GM12878 (cell line): ENCODE results near the gene POLR1G. TPM values are rescaled to one million over a fixed set of nuclear protein-coding genes. Genes with fewer than 3 reads are reported as not detected.
"Not testable (repeated sequence)": the region's sequence is repeated elsewhere in the genome, so short reads cannot be mapped to it uniquely, and the experiment has no call there.

Source experiments
- ATAC-seq: fragments of 200-7000 bp; cut with Tn5 transposase; 3 replicates; pipeline ENCODE4 v1.9.1; 2020; ENCODE audit warnings: mild to moderate bottlenecking, moderate library complexity
- BruUV-seq: library from RNA; stranded (reverse); fragments of 400-500 nt; replicated peaks from 2 replicates; lab custom pipeline; 2021; lab: Mats Ljungman, UMichigan
- CTCF ChIA-PET: fragments of 300-600 bp; sonication (Branson Sonifier 250); formaldehyde crosslinking; extraction: SDS; loops from one replicate; lab custom pipeline; 2021; ENCODE audit warnings: inconsistent platforms; lab: Yijun Ruan, JAX
- POLR2A ChIA-PET: fragments of 350-600 bp; formaldehyde crosslinking; extraction: SDS; loops from one replicate; lab custom pipeline; 2021; ENCODE audit warnings: inconsistent platforms; lab: Charles Lee
- RAD21 ChIA-PET: fragments of 300-600 bp; sonication (Branson Sonifier 250); formaldehyde crosslinking; loops from one replicate; lab custom pipeline; 2023; ENCODE audit warnings: antibody characterized with exemption; ENCODE audit not compliant: unreplicated experiment; lab: Charles Lee
- SMC1A ChIA-PET: fragments of 300-600 bp; sonication (Branson Sonifier 250); formaldehyde crosslinking; loops from one replicate; lab custom pipeline; 2023; ENCODE audit not compliant: unreplicated experiment, uncharacterized antibody; lab: Charles Lee
- DNase-seq: peaks from one replicate; pipeline ENCODE4 v3.0.0-alpha.2; 2011; ENCODE audit warnings: low read depth, low spot score
- FAIRE-seq: peaks from 3 replicates; lab custom pipeline; 2011; peaks lifted over from hg19 to GRCh38; lab: Jason Lieb, UNC
- H2AFZ ChIP-seq: 2 replicates; pipeline ENCODE4 v1.6.0; 2011; ENCODE audit warnings: low read depth, low read length, control low read depth; ENCODE audit not compliant: control insufficient read depth
- H3K27ac ChIP-seq: 2 replicates; pipeline ENCODE4 v1.5.1; 2011; ENCODE audit warnings: control low read depth; ENCODE audit not compliant: control insufficient read depth, insufficient read depth
- H3K27me3 ChIP-seq, 2 experiments: replicated peaks in 1 of 2; 2 replicates each; pipeline versions ENCODE4 v1.6.0 to v1.6.1; 2011; ENCODE audit warnings: low read length in 1 of 2; ENCODE audit not compliant: control insufficient read depth in 2 of 2, insufficient read depth in 2 of 2
- H3K36me3 ChIP-seq, 2 experiments: 2 replicates each; pipeline ENCODE4 v1.5.1; 2011; ENCODE audit warnings: low read length in 1 of 2; ENCODE audit not compliant: control insufficient read depth in 2 of 2, insufficient read depth in 2 of 2
- H3K4me1 ChIP-seq: 2 replicates; pipeline ENCODE4 v1.6.1; 2011; ENCODE audit warnings: mild to moderate bottlenecking, low read length, moderate library complexity, mixed read lengths; ENCODE audit not compliant: control insufficient read depth, insufficient read depth
- H3K4me2 ChIP-seq: 2 replicates; pipeline ENCODE4 v1.6.0; 2011; ENCODE audit warnings: control low read depth; ENCODE audit not compliant: control insufficient read depth, insufficient read depth
- H3K4me3 ChIP-seq: fragments of 200-600 bp; sonication (generic); 2 replicates; pipeline ENCODE4 v1.5.1; 2016
- H3K79me2 ChIP-seq: 2 replicates; pipeline ENCODE4 v1.6.0; 2011; ENCODE audit warnings: low read length; ENCODE audit not compliant: control insufficient read depth, insufficient read depth
- H3K9ac ChIP-seq: 2 replicates; pipeline ENCODE4 v1.8.0; 2011; ENCODE audit warnings: low read length, control low read depth, mixed read lengths; ENCODE audit not compliant: control insufficient read depth, insufficient read depth
- H3K9me3 ChIP-seq: replicated peaks from 3 replicates; pipeline ENCODE4 v1.5.1; 2011; ENCODE audit warnings: mild to moderate bottlenecking, low read length; ENCODE audit not compliant: control insufficient read depth, insufficient read depth
- H4K20me1 ChIP-seq: 2 replicates; pipeline ENCODE4 v1.6.0; 2011; ENCODE audit not compliant: control insufficient read depth, insufficient read depth
- BHLHE40 ChIP-seq, 2 experiments: fragments of 450-650 bp in 1 of 2; IDR thresholded peaks; 2 replicates each; pipeline ENCODE4 v1.6.1; 2011 to 2017; ENCODE audit warnings: low read depth in 2 of 2, borderline replicate concordance in 1 of 2, improper control_type of control experiment in 1 of 2, low read length in 1 of 2, mild to moderate bottlenecking in 1 of 2
- WGBS: methylation state at CpG from one replicate; pipeline ENCODE4 v1.1.6; 2016; ENCODE audit warnings: low lambda C conversion rate; ENCODE audit not compliant: insufficient replicate concordance, insufficient coverage; ENCODE audit errors: missing lambda C conversion rate; 5-methylcytosine and 5-hydroxymethylcytosine counted together
- in situ Hi-C: fragments of 300-500 bp; cut with MboI; formaldehyde crosslinking; loops from 9 replicates; pipeline ENCODE4 v1.14.3; 2018; ENCODE audit warnings: mixed read lengths
- intact Hi-C: fragments of 100-400 bp; cut with micrococcal nuclease; formaldehyde crosslinking; loops from one replicate; pipeline ENCODE4 v1.14.2; 2022; ENCODE audit not compliant: unreplicated experiment
- polyA plus RNA-seq, 11 experiments: library from polyadenylated mRNA; depleted of rRNA in 4 of 11; unstranded in 6 of 11; stranded (reverse) in 5 of 11; fragments of >200 nt; fragmentation: Nextera tagmentation in 4 of 11; fragmentation: Illumina TruSeq in 1 of 11; extraction: Ambion mirVana in 4 of 11; extraction: Trizol in 1 of 11; gene quantifications; 1 replicate in 1 of 11; 2 replicates in 10 of 11; pipeline versions ENCODE4 v1.2.1 to v1.2.3, GENCODE V29; 2011 to 2016; ENCODE audit warnings: inconsistent platforms in 2 of 11, missing spikeins in 2 of 11, low read depth in 1 of 11
- total RNA-seq, 4 experiments: library from RNA; depleted of rRNA in 3 of 4; stranded (reverse); fragments of >200 nt in 3 of 4; fragmentation: Illumina TruSeq in 1 of 4; extraction: Trizol in 1 of 4; gene quantifications; 2 replicates each; pipeline versions ENCODE4 v1.2.1 to v1.2.3, GENCODE V29; 2013 to 2021

The POLR1G gene
- total and polyA plus RNA-seq, 10 of the 15 experiments (the other 5 are each of a cell fraction or from before 2014, with no cell fraction given), result 2.0 to 30.9 (median 20.5) TPM

- DNase-seq, ATAC-seq, H4K20me1 ChIP-seq, BruUV-seq, H3K4me1 ChIP-seq, H3K27ac ChIP-seq, in situ Hi-C loops, H3K9ac ChIP-seq, intact Hi-C loops, H3K4me3 ChIP-seq, H3K79me2 ChIP-seq, H3K36me3 ChIP-seq, FAIRE-seq, H3K4me2 ChIP-seq, H3K9me3 ChIP-seq, H2AFZ ChIP-seq, H3K27me3 ChIP-seq: not testable (repeated sequence)
- RAD21 ChIA-PET, result interaction anchor here (0.8 to 3.2 kb wide), 3 partner anchors 8 to 48 kb away, joined by 3 to 18 read pairs (median 6); no protein-coding TSS in a partner anchor
- TF ChIP-seq BHLHE40 (IDR thresholded peaks at IDR 0.05; ENCODE audit: borderline replicate concordance in 1 of 2, low read depth in 2 of 2, low read length in 1 of 2), result peak; percentile 61 to 79; a peak in 2 of 4 replicates
- CTCF ChIA-PET, result interaction anchor here (0.6 to 7.0 kb wide), 8 partner anchors 9 to 211 kb away, joined by 3 to 103 read pairs (median 4); no protein-coding TSS in a partner anchor
- WGBS, result 42% methylated on average over 9 of the region's 9 CpGs
- SMC1A ChIA-PET, result interaction anchor here (1.4 to 3.6 kb wide), 2 partner anchors 8 to 48 kb away, joined by 6 to 19 read pairs; no protein-coding TSS in a partner anchor
- POLR2A ChIA-PET, result interaction anchor here (0.6 to 2.3 kb wide), 4 partner anchors 9 to 294 kb away, joined by 4 to 7 read pairs (median 5); no protein-coding TSS in a partner anchor
These were observed 24.6 kb downstream of the POLR1G start for GRCh38 chr19:45431008-45431407.

GRCh38 chr19:45432543-45432942, 26.1 kb downstream of the POLR1G start:
- 86% methylated on average over 8 of the region's 8 CpGs for WGBS
- POLR2A ChIA-PET, result interaction anchor here (0.8 kb wide), 1 partner anchor 13 kb away, joined by 4 read pairs; no protein-coding TSS in a partner anchor
- not testable (repeated sequence) for ATAC-seq

More at GRCh38 chr19:45432543-45432942, 26.1 kb downstream of the POLR1G start:
- H4K20me1 ChIP-seq, H3K9ac ChIP-seq, H3K4me1 ChIP-seq, H3K27me3 ChIP-seq, BruUV-seq, H3K36me3 ChIP-seq, H3K9me3 ChIP-seq, H3K4me2 ChIP-seq, DNase-seq, FAIRE-seq, intact Hi-C loops, H2AFZ ChIP-seq, H3K27ac ChIP-seq, H3K79me2 ChIP-seq, in situ Hi-C loops, H3K4me3 ChIP-seq: not testable (repeated sequence)
- ChIA-PET RAD21 (interaction anchor here (3.2 kb wide), 1 partner anchor 46 kb away, joined by 18 read pairs; no protein-coding TSS in a partner anchor), CTCF (interaction anchor here (2.8 to 7.0 kb wide), 2 partner anchors 47 to 53 kb away, joined by 18 to 103 read pairs; no protein-coding TSS in a partner anchor), SMC1A (interaction anchor here (3.6 kb wide), 1 partner anchor 46 kb away, joined by 19 read pairs; no protein-coding TSS in a partner anchor)
